ENCODE measurements around the gene KLHL3.

The KLHL3 gene

DNA sequence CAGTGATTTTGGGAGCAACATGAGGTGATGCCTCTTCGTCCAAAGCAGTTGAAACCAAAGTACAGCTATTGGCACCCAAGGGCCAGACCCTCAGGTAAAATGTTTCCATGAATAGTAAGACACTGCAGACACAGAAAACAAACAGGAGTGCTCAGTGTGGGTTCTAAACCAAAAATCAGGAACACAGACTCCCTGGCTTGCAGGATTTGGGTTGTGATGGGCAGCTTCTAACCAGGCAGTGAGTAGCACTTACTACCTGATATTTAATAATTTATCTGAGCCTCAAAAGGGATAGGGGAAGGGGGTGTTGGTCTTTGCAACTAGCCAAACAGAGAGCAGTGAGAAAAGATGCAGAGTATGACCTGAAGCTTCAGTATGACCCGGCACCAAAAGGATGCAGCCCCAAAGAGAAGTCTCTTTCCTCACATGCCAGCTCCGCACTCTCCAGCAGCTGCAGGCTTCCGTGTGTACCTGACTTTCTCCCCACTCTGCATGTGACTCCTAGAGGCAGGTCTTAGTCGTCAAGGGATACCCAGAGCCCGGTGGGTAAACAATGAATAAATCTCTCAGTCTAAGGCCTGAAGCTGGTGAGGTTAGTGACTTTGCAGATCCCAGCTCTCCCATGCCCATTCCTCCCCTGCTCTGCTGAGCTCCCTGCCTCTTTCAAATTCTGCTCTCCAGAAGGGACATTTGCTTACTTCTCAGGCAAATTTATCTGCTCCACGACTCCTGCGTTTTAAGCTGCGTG lies 131.4 kb downstream of the KLHL3 start (continued):
- no peak for TF ChIP-seq KLF7 (tag by site-specific recombination; IDR thresholded peaks at IDR 0.05; ENCODE audit: borderline replicate concordance)
- TF ChIP-seq ZNF776 (tag by site-specific recombination; IDR thresholded peaks at IDR 0.05; ENCODE audit: borderline replicate concordance): no peak
- TF ChIP-seq ZNF324 (tag by site-specific recombination; IDR thresholded peaks at IDR 0.05): no peak
- no peak for TF ChIP-seq ZNF48 (tag by site-specific recombination; IDR thresholded peaks at IDR 0.05)
- TF ChIP-seq ZNF214 (tag by site-specific recombination; IDR thresholded peaks at IDR 0.05; ENCODE audit: borderline replicate concordance): no peak
- TF ChIP-seq ZIC2 (tag by site-specific recombination; IDR thresholded peaks at IDR 0.05): no peak
- TF ChIP-seq ZNF398 (tag by site-specific recombination; IDR thresholded peaks at IDR 0.05): no peak

- no peaks in the 10 kb centered on the region for H3K4me1 ChIP-seq (ENCODE audit: control insufficient read depth, insufficient read depth, low read length)
- H3K36me3 ChIP-seq (ENCODE audit: control insufficient read depth in 2 of 2, insufficient read depth in 1 of 2, low read length in 2 of 2): no peaks in the 10 kb centered on the region
- H3K9me3 ChIP-seq (ENCODE audit: control insufficient read depth, insufficient read depth, low read depth, low read length): no peaks in the 10 kb centered on the region
- CTCF ChIA-PET: no interaction called here
- no peak overlapping the region for H3K27ac ChIP-seq (ENCODE audit: extremely low read depth, low read depth, low read length)
- no peak overlapping the region for H3K4me3 ChIP-seq (ENCODE audit: low read depth, low read length)
- TF ChIP-seq ZNF311 (tag by site-specific recombination; IDR thresholded peaks at IDR 0.05; ENCODE audit: borderline replicate concordance): no peak
- POLR2A ChIA-PET: no interaction called here
Observed at GRCh38 chr5:137603891-137604290, 132.0 kb downstream of the KLHL3 start.

- ChIA-PET CTCF (interaction anchor here (0.7 kb wide), 1 partner anchor 210 kb away, joined by 3 read pairs; no protein-coding TSS in a partner anchor), POLR2A (no interaction called here)
- Histone ChIP-seq H3K4me3 (ENCODE audit: low read depth, low read length) (no peak overlapping the region), H3K36me3 (ENCODE audit: control insufficient read depth in 2 of 2, insufficient read depth in 1 of 2, low read length in 2 of 2) (no peaks in the 10 kb centered on the region), H3K9me3 (ENCODE audit: control insufficient read depth, insufficient read depth, low read depth, low read length) (no peaks in the 10 kb centered on the region), H3K27ac (ENCODE audit: extremely low read depth, low read depth, low read length) (no peak overlapping the region), H3K4me1 (ENCODE audit: control insufficient read depth, insufficient read depth, low read length) (no peaks in the 10 kb centered on the region)
- TF ChIP-seq ZNF585B (tag by site-specific recombination; IDR thresholded peaks at IDR 0.05): no peak
- TF ChIP-seq BCL6B (tag by site-specific recombination; IDR thresholded peaks at IDR 0.05): no peak
- TF ChIP-seq, protein P1, sequence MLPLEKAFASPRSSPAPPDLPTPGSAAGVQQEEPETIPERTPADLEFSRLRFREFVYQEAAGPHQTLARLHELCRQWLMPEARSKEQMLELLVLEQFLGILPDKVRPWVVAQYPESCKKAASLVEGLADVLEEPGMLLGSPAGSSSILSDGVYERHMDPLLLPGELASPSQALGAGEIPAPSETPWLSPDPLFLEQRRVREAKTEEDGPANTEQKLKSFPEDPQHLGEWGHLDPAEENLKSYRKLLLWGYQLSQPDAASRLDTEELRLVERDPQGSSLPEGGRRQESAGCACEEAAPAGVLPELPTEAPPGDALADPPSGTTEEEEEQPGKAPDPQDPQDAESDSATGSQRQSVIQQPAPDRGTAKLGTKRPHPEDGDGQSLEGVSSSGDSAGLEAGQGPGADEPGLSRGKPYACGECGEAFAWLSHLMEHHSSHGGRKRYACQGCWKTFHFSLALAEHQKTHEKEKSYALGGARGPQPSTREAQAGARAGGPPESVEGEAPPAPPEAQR (tag by site-specific recombination; IDR thresholded peaks at IDR 0.05): no peak
- TF ChIP-seq, protein P2, sequence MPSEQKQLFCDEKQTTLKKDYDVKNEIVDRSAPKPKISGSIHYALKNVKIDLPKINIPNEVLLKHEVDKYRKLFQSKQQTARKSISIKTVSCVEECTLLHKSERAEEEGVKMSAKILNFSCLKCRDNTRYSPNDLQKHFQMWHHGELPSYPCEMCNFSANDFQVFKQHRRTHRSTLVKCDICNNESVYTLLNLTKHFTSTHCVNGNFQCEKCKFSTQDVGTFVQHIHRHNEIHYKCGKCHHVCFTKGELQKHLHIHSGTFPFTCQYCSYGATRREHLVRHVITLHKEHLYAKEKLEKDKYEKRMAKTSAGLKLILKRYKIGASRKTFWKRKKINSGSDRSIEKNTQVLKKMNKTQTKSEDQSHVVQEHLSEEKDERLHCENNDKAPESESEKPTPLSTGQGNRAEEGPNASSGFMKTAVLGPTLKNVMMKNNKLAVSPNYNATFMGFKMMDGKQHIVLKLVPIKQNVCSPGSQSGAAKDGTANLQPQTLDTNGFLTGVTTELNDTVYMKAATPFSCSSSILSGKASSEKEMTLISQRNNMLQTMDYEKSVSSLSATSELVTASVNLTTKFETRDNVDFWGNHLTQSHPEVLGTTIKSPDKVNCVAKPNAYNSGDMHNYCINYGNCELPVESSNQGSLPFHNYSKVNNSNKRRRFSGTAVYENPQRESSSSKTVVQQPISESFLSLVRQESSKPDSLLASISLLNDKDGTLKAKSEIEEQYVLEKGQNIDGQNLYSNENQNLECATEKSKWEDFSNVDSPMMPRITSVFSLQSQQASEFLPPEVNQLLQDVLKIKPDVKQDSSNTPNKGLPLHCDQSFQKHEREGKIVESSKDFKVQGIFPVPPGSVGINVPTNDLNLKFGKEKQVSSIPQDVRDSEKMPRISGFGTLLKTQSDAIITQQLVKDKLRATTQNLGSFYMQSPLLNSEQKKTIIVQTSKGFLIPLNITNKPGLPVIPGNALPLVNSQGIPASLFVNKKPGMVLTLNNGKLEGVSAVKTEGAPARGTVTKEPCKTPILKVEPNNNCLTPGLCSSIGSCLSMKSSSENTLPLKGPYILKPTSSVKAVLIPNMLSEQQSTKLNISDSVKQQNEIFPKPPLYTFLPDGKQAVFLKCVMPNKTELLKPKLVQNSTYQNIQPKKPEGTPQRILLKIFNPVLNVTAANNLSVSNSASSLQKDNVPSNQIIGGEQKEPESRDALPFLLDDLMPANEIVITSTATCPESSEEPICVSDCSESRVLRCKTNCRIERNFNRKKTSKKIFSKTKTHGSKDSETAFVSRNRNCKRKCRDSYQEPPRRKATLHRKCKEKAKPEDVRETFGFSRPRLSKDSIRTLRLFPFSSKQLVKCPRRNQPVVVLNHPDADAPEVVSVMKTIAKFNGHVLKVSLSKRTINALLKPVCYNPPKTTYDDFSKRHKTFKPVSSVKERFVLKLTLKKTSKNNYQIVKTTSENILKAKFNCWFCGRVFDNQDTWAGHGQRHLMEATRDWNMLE (tag by site-specific recombination; conservative IDR thresholded peaks at IDR 0.05; ENCODE audit: low read depth): no peak
- no peak for TF ChIP-seq ZNF791 (tag by site-specific recombination; IDR thresholded peaks at IDR 0.05)
Observed at GRCh38 chr5:137603356-137603755, 132.5 kb downstream of the KLHL3 start.
